GM23338 (cell line): ENCODE data around the gene CMIP. TPM values are rescaled to one million over a fixed set of nuclear protein-coding genes. Genes with fewer than 3 reads are reported as not detected.

ENCODE experiments used
- ATAC-seq: fragments of 200-7000 bp; cut with Tn5 transposase; 3 replicates; pipeline ENCODE4 v1.9.1; 2020
- DNase-seq: peaks from one replicate; pipeline ENCODE4 v3.0.0-alpha.2; 2015; ENCODE audit warnings: low spot score
- H2AFZ ChIP-seq: fragments of 200-600 bp; sonication (generic); 2 replicates; pipeline ENCODE4 v1.8.0; 2016; ENCODE audit warnings: antibody characterized with exemption, mild to moderate bottlenecking, moderate library complexity
- H3F3A ChIP-seq: fragments of 200-600 bp; sonication (generic); replicated peaks from 2 replicates; pipeline ENCODE4 v1.8.0; 2017; ENCODE audit warnings: antibody characterized with exemption, mixed run types, low read depth
- H3K27ac ChIP-seq: fragments of 200-600 bp; sonication (generic); 2 replicates; pipeline ENCODE4 v1.6.1; 2016; ENCODE audit warnings: low read depth
- H3K27me3 ChIP-seq: fragments of 200-600 bp; sonication (generic); 2 replicates; pipeline ENCODE4 v1.8.0; 2016; ENCODE audit warnings: mild to moderate bottlenecking, mixed run types, moderate library complexity; ENCODE audit not compliant: insufficient read depth
- H3K36me3 ChIP-seq: fragments of 200-600 bp; sonication (generic); 2 replicates; pipeline ENCODE4 v1.8.0; 2016; ENCODE audit warnings: mild to moderate bottlenecking; ENCODE audit not compliant: insufficient read depth
- H3K4me1 ChIP-seq: fragments of 200-600 bp; sonication (generic); 2 replicates; pipeline ENCODE4 v1.8.0; 2016; ENCODE audit warnings: mild to moderate bottlenecking, moderate library complexity; ENCODE audit not compliant: insufficient read depth
- H3K4me2 ChIP-seq: fragments of 200-600 bp; sonication (generic); 2 replicates; pipeline ENCODE4 v1.7.1; 2017; ENCODE audit warnings: mixed run types
- H3K4me3 ChIP-seq: fragments of 200-600 bp; sonication (generic); 2 replicates; pipeline ENCODE4 v1.6.1; 2016; ENCODE audit warnings: mixed run types
- H3K79me2 ChIP-seq: fragments of 200-600 bp; sonication (generic); replicated peaks from 2 replicates; pipeline ENCODE4 v1.8.0; 2017; ENCODE audit warnings: mild to moderate bottlenecking; ENCODE audit not compliant: insufficient read depth
- H3K9me2 ChIP-seq: fragments of 200-600 bp; sonication (generic); 2 replicates; pipeline ENCODE4 v1.8.0; 2017; ENCODE audit not compliant: insufficient read depth
- H4K20me1 ChIP-seq: fragments of 200-600 bp; sonication (generic); replicated peaks from 2 replicates; pipeline ENCODE4 v1.8.0; 2017; ENCODE audit warnings: mild to moderate bottlenecking; ENCODE audit not compliant: insufficient read depth
- H3K27ac Mint-ChIP-seq: 2 replicates; pipeline ENCODE4 v1.8.0; 2020; ENCODE audit warnings: inconsistent platforms, mild to moderate bottlenecking, moderate library complexity, mixed read lengths
- H3K27me3 Mint-ChIP-seq: 3 replicates; pipeline ENCODE4 v1.8.0; 2022; ENCODE audit warnings: low read depth, mild to moderate bottlenecking, moderate library complexity, mixed read lengths, inconsistent platforms; ENCODE audit not compliant: insufficient read depth, poor library complexity
- H3K36me3 Mint-ChIP-seq: 3 replicates; pipeline ENCODE4 v1.8.0; 2021; ENCODE audit warnings: low read depth, mild to moderate bottlenecking, inconsistent platforms, moderate library complexity, mixed read lengths
- H3K4me1 Mint-ChIP-seq: 3 replicates; pipeline ENCODE4 v1.8.0; 2020; ENCODE audit warnings: mild to moderate bottlenecking, inconsistent platforms, mixed read lengths
- H3K4me3 Mint-ChIP-seq: 3 replicates; pipeline ENCODE4 v1.8.0; 2021; ENCODE audit warnings: moderate library complexity, mild to moderate bottlenecking, inconsistent platforms, mixed read lengths
- H3K9me3 Mint-ChIP-seq: 3 replicates; pipeline ENCODE4 v1.8.0; 2020; ENCODE audit warnings: moderate library complexity, mild to moderate bottlenecking, inconsistent platforms, mixed read lengths
- CREB1 ChIP-seq: fragments of 250-450 bp; sonication (Bioruptor Pico); IDR thresholded peaks from 2 replicates; pipeline ENCODE4 v1.5.0; 2020; ENCODE audit warnings: low read depth, mild to moderate bottlenecking, moderate library complexity
- ETS1 ChIP-seq: IDR thresholded peaks from 2 replicates; pipeline ENCODE4 v1.6.1; 2016; ENCODE audit warnings: antibody characterized with exemption
- EZH2 ChIP-seq: fragments of 200-600 bp; sonication (generic); IDR thresholded peaks from one replicate; pipeline ENCODE4 v1.8.0; 2017; ENCODE audit warnings: antibody characterized with exemption, mild to moderate bottlenecking, low read depth; ENCODE audit not compliant: unreplicated experiment
- JUNB ChIP-seq: IDR thresholded peaks from one replicate; pipeline ENCODE4 v1.6.1; 2016; ENCODE audit warnings: antibody characterized with exemption; ENCODE audit not compliant: unreplicated experiment
- NANOG ChIP-seq: IDR thresholded peaks from 2 replicates; pipeline ENCODE4 v1.6.1; 2016; ENCODE audit warnings: antibody characterized with exemption, borderline replicate concordance
- POLR2AphosphoS5 ChIP-seq: IDR thresholded peaks from 2 replicates; pipeline ENCODE4 v1.6.1; 2016; ENCODE audit warnings: antibody characterized with exemption, low read depth
- REST ChIP-seq: IDR thresholded peaks from one replicate; pipeline ENCODE4 v1.6.1; 2018; ENCODE audit warnings: antibody characterized with exemption; ENCODE audit not compliant: unreplicated experiment
- STAT1 ChIP-seq: IDR thresholded peaks from one replicate; pipeline ENCODE4 v1.6.1; 2016; ENCODE audit warnings: antibody characterized with exemption; ENCODE audit not compliant: unreplicated experiment
- ZNF331 ChIP-seq: fragments of 250-450 bp; sonication (Bioruptor Pico); IDR thresholded peaks from 2 replicates; pipeline ENCODE4 v1.5.0; 2020; ENCODE audit warnings: low read depth, mild to moderate bottlenecking, moderate library complexity
- ZNF462 ChIP-seq: fragments of 250-450 bp; sonication (Bioruptor Pico); IDR thresholded peaks from 2 replicates; pipeline ENCODE4 v1.5.0; 2020; ENCODE audit warnings: mild to moderate bottlenecking, moderate library complexity
- polyA plus RNA-seq: library from polyadenylated mRNA; unstranded; fragments of >200 nt; fragmentation: Nextera tagmentation; extraction: Ambion mirVana; gene quantifications from 2 replicates; pipeline ENCODE4 v1.2.1, GENCODE V29; 2016
- total RNA-seq: library from RNA; depleted of rRNA; stranded (reverse); fragments of >200 nt; shearing (Covaris generic); gene quantifications from 2 replicates; pipeline ENCODE4 v1.2.3, GENCODE V29; 2014

CMIP gene
- total and polyA plus RNA-seq, 2 experiments from 2014 or later: 9.5 to 62.3 TPM

- H3K27ac ChIP-seq: 0 out of 2 replicates have a peak overlapping the region, but pooled peaks have one; percentile 36
- no peak for DNase-seq
- Mint-ChIP-seq H3K4me3 (no peak overlapping the region), H3K9me3 (no peaks in the 10 kb centered on the region; the same call in 2 of the 3 replicates), H3K36me3 (peaks cover 17% of the 10 kb centered on the region), H3K27me3 (peaks cover 8% of the 10 kb centered on the region), H3K4me1 (peaks cover 37% of the 10 kb centered on the region), H3K27ac (no peak overlapping the region)
- no peaks in the 10 kb centered on the region for H3K79me2 ChIP-seq
- no peaks in the 10 kb centered on the region for H3K9me2 ChIP-seq
- ATAC-seq: no peak
- H3K4me2 ChIP-seq: no peak overlapping the region
- no peak overlapping the region for H3K4me3 ChIP-seq
- TF ChIP-seq STAT1 (no peak), ZNF331 (CRISPR knock-in tag) (no peak), ETS1 (no peak), POLR2AphosphoS5 (no peak), EZH2 (no peak), CREB1 (CRISPR knock-in tag) (no peak), JUNB (no peak)
- H3K36me3 ChIP-seq: peaks cover 24% of the 10 kb centered on the region; the same call in 1 of the 2 replicates
- H3K27me3 ChIP-seq: no peaks in the 10 kb centered on the region
- no peak overlapping the region for H2AFZ ChIP-seq
- no peaks in the 10 kb centered on the region for H3F3A ChIP-seq
- H4K20me1 ChIP-seq: peaks cover 9% of the 10 kb centered on the region
- H3K4me1 ChIP-seq: peaks cover 6% of the 10 kb centered on the region; the same call in 1 of the 2 replicates
These were observed 212.6 kb downstream of the CMIP start for GRCh38 chr16:81657224-81657623.

GRCh38 chr16:81657781-81658180 lies 213.2 kb downstream of the CMIP start:
- no peak overlapping the region for H3K4me3 ChIP-seq
- peak overlapping the region; percentile 40; the same call in 1 of the 2 replicates for H3K27ac Mint-ChIP-seq
- no peaks in the 10 kb centered on the region for H3K27me3 ChIP-seq
- no peak overlapping the region for H2AFZ ChIP-seq
- peaks cover 32% of the 10 kb centered on the region for H3K4me1 Mint-ChIP-seq
- H3K27me3 Mint-ChIP-seq: peaks cover 8% of the 10 kb centered on the region
- H4K20me1 ChIP-seq: peaks cover 9% of the 10 kb centered on the region
- ATAC-seq (no peak), DNase-seq (no peak)
- H3K9me2 ChIP-seq: no peaks in the 10 kb centered on the region
- peaks cover 24% of the 10 kb centered on the region; the same call in 1 of the 2 replicates for H3K36me3 ChIP-seq
- 0 out of 2 replicates have a peak, but pooled peaks cover under 1% of the 10 kb centered on the region for H3K4me1 ChIP-seq
- no peaks in the 10 kb centered on the region; the same call in 2 of the 3 replicates for H3K9me3 Mint-ChIP-seq
- H3K27ac ChIP-seq: no peak overlapping the region
- no peaks in the 10 kb centered on the region for H3F3A ChIP-seq
- peaks cover 17% of the 10 kb centered on the region for H3K36me3 Mint-ChIP-seq
- H3K4me3 Mint-ChIP-seq: no peak overlapping the region
- H3K4me2 ChIP-seq: no peak overlapping the region
- H3K79me2 ChIP-seq: no peaks in the 10 kb centered on the region
- TF ChIP-seq REST (no peak), NANOG (no peak), EZH2 (no peak), ZNF462 (CRISPR knock-in tag) (no peak), ZNF331 (CRISPR knock-in tag) (no peak), CREB1 (CRISPR knock-in tag) (no peak)
